Breast epithelium (tissue), 3 donors: ENCODE results near the gene DPAGT1.

Experiments used
- CTCF ChIP-seq, 3 donors: fragments of 450-650 bp; IDR thresholded peaks; one replicate each; pipeline ENCODE4 v1.5.1; 2016 to 2017; ENCODE audit warnings: antibody characterized with exemption in 3 of 3, mild to moderate bottlenecking in 3 of 3, moderate library complexity in 3 of 3
- POLR2A ChIP-seq: fragments of 450-650 bp; IDR thresholded peaks from one replicate; pipeline ENCODE4 v1.6.1; 2016; ENCODE audit warnings: antibody characterized with exemption, mild to moderate bottlenecking, moderate library complexity
- POLR2AphosphoS5 ChIP-seq, 3 donors: sonication (generic); formaldehyde crosslinking; IDR thresholded peaks; one replicate each; pipeline ENCODE4 v1.6.1; 2017; ENCODE audit warnings: antibody characterized with exemption in 3 of 3

GRCh38 chr11:119093942-119094815 is 7.5 kb downstream of the DPAGT1 start:
- TF ChIP-seq CTCF (IDR thresholded peaks at IDR 0.05), result no peak
- no peak for TF ChIP-seq POLR2A
- TF ChIP-seq POLR2AphosphoS5 (IDR thresholded peaks at IDR 0.05), result no peak
